NCI-H1694 (cell line): ENCODE data around the gene IL17RC.
A peak's percentile ranks its signal among the peaks of the same experiment; 100 is the strongest.
"Not testable (repeated sequence)": the region's sequence is repeated elsewhere in the genome, so short reads cannot be mapped to it uniquely, and the experiment has no call there.

Experiments used
- DNase-seq: peaks from one replicate; lab custom pipeline; 2025; lab: John Stamatoyannopoulos, UW

IL17RC gene

GRCh38 chr3:9915254-9916141 is 1.4 kb upstream of the IL17RC start:
- no peak for DNase-seq

GRCh38 chr3:9916346-9916733 is 558 bp upstream of the IL17RC start:
- no peak for DNase-seq

- DNase-seq = no peak
Observed at GRCh38 chr3:9917820-9918219, 922 bp downstream of the IL17RC start.

GRCh38 chr3:9918261-9919038 is 1.6 kb downstream of the IL17RC start:
- DNase-seq = no peak

- no peak for DNase-seq
Observed at GRCh38 chr3:9928158-9928557, 11.3 kb downstream of the IL17RC start.

- no peak for DNase-seq
Observed at GRCh38 chr3:9930804-9931418, 14.0 kb downstream of the IL17RC start.

- DNase-seq = no peak
Observed at GRCh38 chr3:9932535-9932842, 15.6 kb downstream of the IL17RC start.

GRCh38 chr3:9932843-9933560 is 16.1 kb downstream of the IL17RC start:
- DNase-seq = no peak

GRCh38 chr3:9933561-9934234 is 16.8 kb downstream of the IL17RC start, which contains the start of gene CRELD1:
Gene CRELD1 (plus strand): TSS chr3:9933834. CDS start chr3:9934439, 605 bp downstream.
- DNase-seq = peak; percentile 44

- DNase-seq = no peak
Observed at GRCh38 chr3:9934235-9934621, 17.3 kb downstream of the IL17RC start.

GRCh38 chr3:9934993-9935392 is 18.1 kb downstream of the IL17RC start:
- DNase-seq = no peak

GRCh38 chr3:9935966-9936510 is 19.1 kb downstream of the IL17RC start:
- no peak for DNase-seq

- no peak for DNase-seq
Observed at GRCh38 chr3:9937486-9938238, 20.8 kb downstream of the IL17RC start.

- no peak for DNase-seq
Observed at GRCh38 chr3:9938966-9939365, 22.1 kb downstream of the IL17RC start.

GRCh38 chr3:9939906-9940305 is 23.0 kb downstream of the IL17RC start:
- not testable (repeated sequence) for DNase-seq

GRCh38 chr3:9940746-9941145 is 23.8 kb downstream of the IL17RC start:
- DNase-seq = no peak

- no peak for DNase-seq
Observed at GRCh38 chr3:9942164-9942563, 25.3 kb downstream of the IL17RC start.

- DNase-seq = no peak
Observed at GRCh38 chr3:9942934-9943690, 26.2 kb downstream of the IL17RC start.

- DNase-seq = no peak
Observed at GRCh38 chr3:9944271-9944670, 27.4 kb downstream of the IL17RC start.

- no peak for DNase-seq
Observed at GRCh38 chr3:9945358-9945757, 28.5 kb downstream of the IL17RC start.
